ENCODE data around the gene CORO1A.

GRCh38 chr16:30139583-30140481 lies 43.6 kb upstream of the CORO1A start:
- TF ChIP-seq REST (IDR thresholded peaks at IDR 0.05; ENCODE audit: insufficient read depth in 1 of 2, low read depth in 2 of 2, low read length in 2 of 2): no peak
- no peak for TF ChIP-seq TAF1 (IDR thresholded peaks at IDR 0.05; ENCODE audit: borderline replicate concordance, insufficient read depth, low read length)
- TF ChIP-seq POLR2AphosphoS5 (IDR thresholded peaks at IDR 0.05; ENCODE audit: low read depth, low read length): no peak
- no peak for TF ChIP-seq SIN3A (IDR thresholded peaks at IDR 0.05; ENCODE audit: borderline replicate concordance, insufficient read depth, low read length)
- no peak for TF ChIP-seq FOXP2 (optimal IDR thresholded peaks at IDR 0.05; ENCODE audit: borderline replicate concordance, extremely low read depth, extremely low read length, insufficient read depth)

Measured in PFSK-1 (cell line).